ENCODE data around the gene ANKRD13D.

The ANKRD13D gene

GRCh38 chr11:67306769-67307544, 17.9 kb downstream of the ANKRD13D start:
- Histone ChIP-seq H3K4me3 (ENCODE audit: low read depth, low read length) (no peak overlapping the region), H3K9ac (ENCODE audit: low read depth, low read length) (no peak overlapping the region), H3K27me3 (ENCODE audit: control insufficient read depth, insufficient read depth, low read length) (peaks cover 3% of the 10 kb centered on the region), H3K9me3 (ENCODE audit: control insufficient read depth, insufficient read depth, low read length) (no peaks in the 10 kb centered on the region), H3K36me3 (ENCODE audit: control insufficient read depth, insufficient read depth, low read length) (peaks cover 6% of the 10 kb centered on the region), H3K4me1 (ENCODE audit: control insufficient read depth, insufficient read depth, low read length) (no peaks in the 10 kb centered on the region)

GRCh38 chr11:67307545-67308001, 18.5 kb downstream of the ANKRD13D start:
- Histone ChIP-seq H3K36me3 (ENCODE audit: control insufficient read depth, insufficient read depth, low read length) (peaks cover 6% of the 10 kb centered on the region), H3K4me3 (ENCODE audit: low read depth, low read length) (no peak overlapping the region), H3K27me3 (ENCODE audit: control insufficient read depth, insufficient read depth, low read length) (peaks cover 3% of the 10 kb centered on the region), H3K9ac (ENCODE audit: low read depth, low read length) (no peak overlapping the region), H3K9me3 (ENCODE audit: control insufficient read depth, insufficient read depth, low read length) (no peaks in the 10 kb centered on the region), H3K4me1 (ENCODE audit: control insufficient read depth, insufficient read depth, low read length) (no peaks in the 10 kb centered on the region)

GRCh38 chr11:67308031-67308866, 19.1 kb downstream of the ANKRD13D start:
- Histone ChIP-seq H3K36me3 (ENCODE audit: control insufficient read depth, insufficient read depth, low read length) (peaks cover 6% of the 10 kb centered on the region), H3K27me3 (ENCODE audit: control insufficient read depth, insufficient read depth, low read length) (peaks cover 3% of the 10 kb centered on the region), H3K9ac (ENCODE audit: low read depth, low read length) (no peak overlapping the region), H3K4me1 (ENCODE audit: control insufficient read depth, insufficient read depth, low read length) (no peaks in the 10 kb centered on the region), H3K9me3 (ENCODE audit: control insufficient read depth, insufficient read depth, low read length) (no peaks in the 10 kb centered on the region), H3K4me3 (ENCODE audit: low read depth, low read length) (no peak overlapping the region)

GRCh38 chr11:67309166-67309565, 20.1 kb downstream of the ANKRD13D start:
- no peak overlapping the region for H3K4me3 ChIP-seq (ENCODE audit: low read depth, low read length)
- no peaks in the 10 kb centered on the region for H3K4me1 ChIP-seq (ENCODE audit: control insufficient read depth, insufficient read depth, low read length)
- H3K27me3 ChIP-seq (ENCODE audit: control insufficient read depth, insufficient read depth, low read length) = peaks cover 3% of the 10 kb centered on the region
- no peaks in the 10 kb centered on the region for H3K9me3 ChIP-seq (ENCODE audit: control insufficient read depth, insufficient read depth, low read length)
- no peak overlapping the region for H3K9ac ChIP-seq (ENCODE audit: low read depth, low read length)
- H3K36me3 ChIP-seq (ENCODE audit: control insufficient read depth, insufficient read depth, low read length) = peaks cover 6% of the 10 kb centered on the region

- Histone ChIP-seq H3K36me3 (ENCODE audit: control insufficient read depth, insufficient read depth, low read length) (peaks cover 6% of the 10 kb centered on the region), H3K9ac (ENCODE audit: low read depth, low read length) (no peak overlapping the region), H3K4me3 (ENCODE audit: low read depth, low read length) (no peak overlapping the region), H3K4me1 (ENCODE audit: control insufficient read depth, insufficient read depth, low read length) (no peaks in the 10 kb centered on the region), H3K9me3 (ENCODE audit: control insufficient read depth, insufficient read depth, low read length) (no peaks in the 10 kb centered on the region), H3K27me3 (ENCODE audit: control insufficient read depth, insufficient read depth, low read length) (no peaks in the 10 kb centered on the region)
These were observed 20.6 kb downstream of the ANKRD13D start for GRCh38 chr11:67309661-67310061.

GRCh38 chr11:67310246-67311050, 21.3 kb downstream of the ANKRD13D start:
- H3K4me3 ChIP-seq (ENCODE audit: low read depth, low read length) = no peak overlapping the region
- no peaks in the 10 kb centered on the region for H3K4me1 ChIP-seq (ENCODE audit: control insufficient read depth, insufficient read depth, low read length)
- peaks cover 6% of the 10 kb centered on the region for H3K36me3 ChIP-seq (ENCODE audit: control insufficient read depth, insufficient read depth, low read length)
- H3K27me3 ChIP-seq (ENCODE audit: control insufficient read depth, insufficient read depth, low read length) = peaks cover under 1% of the 10 kb centered on the region
- H3K9me3 ChIP-seq (ENCODE audit: control insufficient read depth, insufficient read depth, low read length) = no peaks in the 10 kb centered on the region
- H3K9ac ChIP-seq (ENCODE audit: low read depth, low read length) = no peak overlapping the region

GRCh38 chr11:67311051-67311555, 22.0 kb downstream of the ANKRD13D start:
- Histone ChIP-seq H3K36me3 (ENCODE audit: control insufficient read depth, insufficient read depth, low read length) (peaks cover 6% of the 10 kb centered on the region), H3K9ac (ENCODE audit: low read depth, low read length) (no peak overlapping the region), H3K4me1 (ENCODE audit: control insufficient read depth, insufficient read depth, low read length) (no peaks in the 10 kb centered on the region)

GRCh38 chr11:67311556-67312082, 22.5 kb downstream of the ANKRD13D start:
- Histone ChIP-seq H3K4me1 (ENCODE audit: control insufficient read depth, insufficient read depth, low read length) (no peaks in the 10 kb centered on the region), H3K36me3 (ENCODE audit: control insufficient read depth, insufficient read depth, low read length) (peaks cover 6% of the 10 kb centered on the region), H3K27me3 (ENCODE audit: control insufficient read depth, insufficient read depth, low read length) (peaks cover 5% of the 10 kb centered on the region), H3K4me3 (ENCODE audit: low read depth, low read length) (no peak overlapping the region), H3K9me3 (ENCODE audit: control insufficient read depth, insufficient read depth, low read length) (no peaks in the 10 kb centered on the region), H3K9ac (ENCODE audit: low read depth, low read length) (no peak overlapping the region)

More at GRCh38 chr11:67311051-67311555, 22.0 kb downstream of the ANKRD13D start:
- no peak overlapping the region for H3K4me3 ChIP-seq (ENCODE audit: low read depth, low read length)
- H3K27me3 ChIP-seq (ENCODE audit: control insufficient read depth, insufficient read depth, low read length) = peaks cover 5% of the 10 kb centered on the region
- no peaks in the 10 kb centered on the region for H3K9me3 ChIP-seq (ENCODE audit: control insufficient read depth, insufficient read depth, low read length)

GRCh38 chr11:67312187-67313021, 23.3 kb downstream of the ANKRD13D start:
- Histone ChIP-seq H3K9me3 (ENCODE audit: control insufficient read depth, insufficient read depth, low read length) (no peaks in the 10 kb centered on the region), H3K27me3 (ENCODE audit: control insufficient read depth, insufficient read depth, low read length) (peaks cover 5% of the 10 kb centered on the region), H3K9ac (ENCODE audit: low read depth, low read length) (no peak overlapping the region), H3K4me3 (ENCODE audit: low read depth, low read length) (no peak overlapping the region), H3K36me3 (ENCODE audit: control insufficient read depth, insufficient read depth, low read length) (peaks cover 6% of the 10 kb centered on the region), H3K4me1 (ENCODE audit: control insufficient read depth, insufficient read depth, low read length) (no peaks in the 10 kb centered on the region)

- H3K36me3 ChIP-seq (ENCODE audit: control insufficient read depth, insufficient read depth, low read length) = peaks cover 6% of the 10 kb centered on the region
- peaks cover 8% of the 10 kb centered on the region for H3K27me3 ChIP-seq (ENCODE audit: control insufficient read depth, insufficient read depth, low read length)
- H3K4me3 ChIP-seq (ENCODE audit: low read depth, low read length) = no peak overlapping the region
- no peaks in the 10 kb centered on the region for H3K4me1 ChIP-seq (ENCODE audit: control insufficient read depth, insufficient read depth, low read length)
- H3K9me3 ChIP-seq (ENCODE audit: control insufficient read depth, insufficient read depth, low read length) = no peaks in the 10 kb centered on the region
- no peak overlapping the region for H3K9ac ChIP-seq (ENCODE audit: low read depth, low read length)
These were observed 24.2 kb downstream of the ANKRD13D start for GRCh38 chr11:67313125-67313890.
